Measurements from ENCODE around the gene NDUFB5.

The NDUFB5 gene

DNA sequence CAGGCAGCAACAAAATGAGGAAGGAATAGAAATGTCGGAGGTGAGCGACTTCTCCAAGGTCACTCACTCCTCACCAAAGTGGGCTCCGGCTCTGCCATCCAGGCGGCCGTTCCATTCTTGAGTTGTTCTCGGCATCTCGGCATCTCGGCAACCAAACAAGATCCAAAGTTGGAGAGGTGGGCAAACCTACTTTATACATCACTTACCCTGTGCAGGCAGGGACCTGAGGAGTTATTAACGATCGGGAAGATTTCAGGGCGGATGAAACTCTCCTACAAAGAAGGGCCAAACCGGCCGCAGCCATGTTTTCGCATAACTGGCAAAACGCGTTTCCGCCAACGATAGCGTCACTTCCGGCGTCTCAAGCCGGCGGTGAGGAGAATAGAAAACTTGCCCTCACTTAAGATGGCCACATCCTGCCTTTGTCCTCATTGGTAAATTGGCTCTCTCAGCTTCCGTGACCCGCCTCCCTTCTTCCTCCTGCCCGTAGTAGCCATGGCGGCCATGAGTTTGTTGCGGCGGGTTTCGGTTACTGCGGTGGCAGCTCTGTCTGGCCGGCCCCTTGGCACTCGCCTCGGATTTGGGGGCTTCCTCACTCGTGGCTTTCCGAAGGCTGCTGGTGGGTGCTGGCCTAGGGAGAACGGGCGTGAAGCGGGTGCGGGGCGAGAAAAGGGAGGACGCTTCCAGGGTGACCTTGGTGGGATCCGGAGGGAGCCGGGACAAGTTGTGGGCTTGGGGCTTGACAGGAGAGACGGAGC lies at the start of gene NDUFB5, which contains the start of gene MRPL47:
Gene NDUFB5, plus strand, starts transcription at position 474 of the 758 bp plus-strand sequence. Its CDS starts 22 bp downstream, at position 496.
Gene MRPL47, minus strand, starts transcription at position 318 of the 758 bp plus-strand sequence. Its CDS starts 14 bp downstream, at position 304.
- DNase-seq (ENCODE audit: low read depth): peak; percentile 84

DNA sequence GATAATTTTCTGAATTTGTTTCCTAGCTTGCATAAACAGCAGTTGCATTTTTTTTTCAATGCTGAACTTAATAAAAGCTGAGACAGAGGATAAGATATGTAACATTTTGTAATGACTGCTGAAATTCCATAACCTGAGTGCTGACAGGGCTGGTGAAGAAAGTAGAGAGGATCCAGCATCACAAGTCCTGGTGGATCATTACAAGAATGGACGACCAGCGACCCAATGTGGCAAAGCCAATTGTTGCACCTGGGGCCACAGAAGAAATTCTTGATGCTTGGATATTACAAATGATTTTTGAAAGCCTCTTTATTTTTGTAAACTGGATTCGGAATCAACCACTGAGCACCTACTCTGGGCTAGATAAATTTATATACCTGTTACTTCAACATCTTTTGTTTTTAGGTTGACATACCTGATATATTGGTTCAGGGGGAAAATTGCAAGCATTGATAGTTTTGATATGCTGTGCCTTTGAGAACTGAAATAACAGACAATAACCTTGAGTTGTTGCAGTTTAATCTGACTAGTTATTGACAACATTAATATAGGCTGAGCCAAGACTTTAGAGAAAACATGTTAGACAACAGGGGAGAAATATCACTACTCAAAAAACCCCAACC lies 45.7 kb upstream of the NDUFB5 start:
- no peak for DNase-seq (ENCODE audit: low read depth)

GRCh38 chr3:179560791-179561190 lies 43.8 kb upstream of the NDUFB5 start:
- no peak for DNase-seq (ENCODE audit: low read depth)

DNA sequence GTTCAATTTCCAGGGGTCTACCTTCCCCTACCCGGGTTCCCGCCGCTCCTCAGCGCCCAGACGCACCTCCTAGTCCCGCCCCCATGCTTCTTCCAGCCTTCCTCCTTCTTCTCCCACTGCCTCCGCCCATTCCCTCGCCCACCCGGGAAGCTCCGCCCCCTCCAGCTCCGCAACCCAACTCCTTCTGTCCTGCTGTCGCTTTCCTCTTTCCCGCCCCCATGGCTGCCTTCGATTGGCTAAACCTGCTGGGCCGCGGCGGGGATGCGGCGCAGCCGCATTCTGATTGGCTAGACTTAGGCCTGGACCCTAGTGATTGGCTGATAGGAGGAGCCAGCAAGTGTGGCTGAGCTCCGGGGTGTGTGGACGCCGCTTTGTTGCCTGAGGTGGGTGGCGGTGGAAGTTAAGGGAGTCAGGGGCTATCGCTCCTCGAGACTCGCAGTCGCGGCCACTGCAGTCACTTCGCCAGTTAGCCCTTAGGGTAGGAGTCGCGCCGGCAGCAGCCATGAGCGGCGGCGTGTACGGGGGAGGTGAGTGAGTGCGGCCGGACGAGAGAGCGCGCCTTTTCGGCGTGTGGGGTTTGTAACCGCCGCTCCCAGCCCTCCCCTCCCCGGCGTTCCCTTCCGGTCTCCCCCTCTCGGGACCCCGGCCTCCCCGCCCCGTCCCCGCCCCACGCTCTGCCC lies 41.9 kb upstream of the NDUFB5 start, which contains the start of gene ACTL6A:
Gene ACTL6A, plus strand, starts transcription at position 336 of the 680 bp plus-strand sequence. Its CDS starts 167 bp downstream, at position 503.
- DNase-seq (ENCODE audit: low read depth): peak; percentile 94

- DNase-seq (ENCODE audit: low read depth): peak; percentile 38
Observed at GRCh38 chr3:179563271-179563783, 41.3 kb upstream of the NDUFB5 start.

DNA sequence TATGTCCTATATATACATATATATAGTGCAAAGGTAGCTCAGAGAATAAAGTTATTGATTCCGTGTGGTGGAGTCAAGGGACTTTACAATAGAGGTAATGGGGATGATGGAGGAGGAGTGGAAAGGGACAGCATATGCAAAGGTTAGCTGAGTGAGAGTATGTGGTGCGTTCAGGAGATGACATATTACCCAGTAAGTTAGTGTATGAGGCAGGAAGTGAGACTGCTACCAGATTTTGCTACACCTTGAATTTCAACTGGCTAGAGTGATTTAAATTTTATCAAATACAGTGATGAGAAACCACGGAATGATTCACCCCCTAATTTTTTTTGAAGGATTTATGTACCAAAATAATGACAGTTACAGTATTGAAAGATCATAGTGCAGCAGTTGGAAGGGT lies 39.1 kb upstream of the NDUFB5 start:
- no peak for DNase-seq (ENCODE audit: low read depth)

- no peak for DNase-seq (ENCODE audit: low read depth)
Observed at GRCh38 chr3:179580992-179581391, 23.6 kb upstream of the NDUFB5 start.

DNA sequence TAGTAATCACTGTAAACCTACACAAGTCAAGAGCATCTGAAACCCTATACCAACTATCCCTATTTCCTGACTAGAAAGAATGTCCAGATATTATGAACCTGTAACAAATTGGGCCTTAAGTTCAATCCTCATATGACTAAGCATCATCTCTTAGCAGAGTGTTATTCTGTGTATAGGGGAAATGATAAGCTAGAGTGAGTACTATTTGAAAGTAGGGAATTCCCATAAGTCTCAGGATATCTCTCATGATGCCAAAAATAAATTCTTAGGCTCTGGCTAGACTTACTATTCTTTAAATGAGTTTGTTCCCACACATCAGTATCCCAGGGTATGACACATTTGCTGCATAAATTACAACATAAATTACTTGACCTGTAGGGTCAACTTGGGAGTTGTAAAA lies 15.5 kb upstream of the NDUFB5 start:
- no peak for DNase-seq (ENCODE audit: low read depth)

- DNase-seq (ENCODE audit: low read depth): no peak
Observed at GRCh38 chr3:179590669-179591068, 13.9 kb upstream of the NDUFB5 start.

GRCh38 chr3:179591313-179591712 lies 13.3 kb upstream of the NDUFB5 start:
- no peak for DNase-seq (ENCODE audit: low read depth)

DNA sequence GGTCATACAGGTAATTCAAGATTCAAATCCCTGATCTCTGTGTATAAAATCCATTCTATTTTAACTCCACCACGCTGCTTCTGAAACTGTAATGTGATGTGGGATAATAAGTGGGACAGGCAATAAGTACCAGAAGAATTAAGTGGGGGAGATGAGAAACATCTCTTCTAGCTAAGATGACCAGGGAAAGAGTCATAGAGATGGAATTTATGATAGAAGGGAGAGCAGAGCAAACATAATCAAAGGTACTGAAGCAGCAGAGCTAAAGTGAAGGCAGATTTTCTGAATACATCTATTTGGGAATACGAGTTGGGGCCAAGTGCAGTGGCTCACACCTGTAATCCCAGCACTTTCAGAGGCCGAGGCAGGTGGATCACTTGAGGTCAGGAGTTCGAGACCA lies 5.1 kb upstream of the NDUFB5 start:
- DNase-seq (ENCODE audit: low read depth): no peak

DNA sequence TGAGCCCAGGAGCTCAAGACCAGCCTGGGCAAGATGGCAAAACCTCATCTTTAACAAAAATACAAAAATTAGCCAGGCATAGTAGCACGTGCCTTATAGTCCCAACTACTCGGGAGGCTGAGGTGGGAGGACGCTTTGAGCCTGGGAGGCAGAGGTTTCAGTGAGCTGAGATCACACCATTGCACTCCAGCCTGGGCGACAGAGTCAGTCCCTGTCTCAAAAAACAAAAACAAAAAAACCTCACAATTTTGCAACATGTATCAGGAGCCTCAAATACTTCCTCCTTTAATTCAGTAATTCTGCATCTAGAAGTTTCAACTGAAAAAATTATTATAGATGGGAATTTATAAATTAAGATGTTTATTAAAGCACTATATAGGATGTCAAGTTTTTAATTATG lies 1.3 kb upstream of the NDUFB5 start:
- DNase-seq (ENCODE audit: low read depth): no peak

- no peak for DNase-seq (ENCODE audit: low read depth)
Observed at GRCh38 chr3:179603831-179604230, 763 bp upstream of the NDUFB5 start.

DNA sequence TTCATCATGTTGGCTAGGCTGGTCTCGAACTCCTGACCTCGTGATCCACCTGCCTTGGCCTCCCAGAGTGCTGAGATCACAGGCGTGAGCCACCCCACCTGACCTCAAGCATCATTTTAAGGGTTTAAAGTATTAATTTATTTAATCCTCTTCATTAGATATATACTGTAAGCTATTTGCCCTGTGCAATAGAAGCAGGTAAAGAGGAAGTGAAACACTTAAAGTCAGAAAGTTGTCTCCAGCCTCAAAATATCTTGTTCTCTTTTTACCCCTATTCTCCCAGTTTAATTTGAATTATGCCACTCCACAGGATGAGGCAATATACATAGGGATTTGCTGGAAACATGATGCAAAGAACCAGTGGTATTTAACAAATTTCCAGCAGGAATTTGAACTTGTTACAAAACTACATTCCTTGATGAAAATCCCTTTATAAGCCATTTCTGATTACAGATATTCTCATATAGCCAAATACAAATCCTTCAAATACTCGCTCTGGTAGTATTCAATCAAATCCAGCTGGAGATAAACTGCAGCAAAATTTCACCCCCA lies 2.0 kb downstream of the NDUFB5 start:
- DNase-seq (ENCODE audit: low read depth): no peak

- DNase-seq (ENCODE audit: low read depth): no peak
Observed at GRCh38 chr3:179608931-179609720, 4.5 kb downstream of the NDUFB5 start.

DNA sequence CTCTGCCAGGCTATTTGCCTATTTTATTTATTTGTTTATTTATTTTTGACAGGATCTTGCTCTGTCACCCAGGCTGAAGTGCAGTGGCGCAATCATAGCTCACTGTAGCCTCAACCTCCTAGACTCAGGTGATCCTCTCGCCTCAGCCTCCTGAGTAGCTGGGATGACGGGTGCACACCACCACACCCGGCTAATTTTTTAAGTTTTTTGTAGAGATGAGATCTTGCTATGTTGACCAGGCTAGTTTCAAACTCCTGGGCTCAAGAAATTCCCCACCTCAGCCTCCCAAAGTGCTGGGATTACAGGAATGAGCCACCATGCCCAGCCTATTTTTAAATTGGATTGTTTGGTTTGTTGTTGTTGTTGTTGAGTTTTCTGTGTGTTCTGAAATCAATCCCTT lies 5.5 kb downstream of the NDUFB5 start:
- DNase-seq (ENCODE audit: low read depth): no peak

DNA sequence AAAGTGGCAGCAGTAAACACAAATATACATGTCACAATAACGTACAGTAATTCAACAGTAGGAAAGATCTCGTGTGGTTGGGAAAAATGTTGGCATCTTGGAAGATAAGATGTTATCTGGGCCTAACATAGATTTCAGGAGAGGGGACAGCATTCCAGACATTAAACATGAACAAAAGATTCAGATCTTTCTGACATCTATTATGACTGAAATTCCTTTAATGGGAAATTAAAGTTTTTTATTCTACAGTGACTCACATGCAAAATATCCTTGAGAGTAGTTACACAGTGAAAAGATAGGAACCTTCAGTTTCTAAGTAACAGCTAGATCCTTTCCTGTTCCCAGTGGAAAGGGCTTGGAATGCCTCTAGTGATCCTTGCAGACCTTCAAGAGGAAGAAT lies 9.2 kb downstream of the NDUFB5 start:
- DNase-seq (ENCODE audit: low read depth): no peak

- no peak for DNase-seq (ENCODE audit: low read depth)
Observed at GRCh38 chr3:179615458-179616173, 11.0 kb downstream of the NDUFB5 start.

- no peak for DNase-seq (ENCODE audit: low read depth)
Observed at GRCh38 chr3:179622023-179622422, 17.4 kb downstream of the NDUFB5 start.

DNA sequence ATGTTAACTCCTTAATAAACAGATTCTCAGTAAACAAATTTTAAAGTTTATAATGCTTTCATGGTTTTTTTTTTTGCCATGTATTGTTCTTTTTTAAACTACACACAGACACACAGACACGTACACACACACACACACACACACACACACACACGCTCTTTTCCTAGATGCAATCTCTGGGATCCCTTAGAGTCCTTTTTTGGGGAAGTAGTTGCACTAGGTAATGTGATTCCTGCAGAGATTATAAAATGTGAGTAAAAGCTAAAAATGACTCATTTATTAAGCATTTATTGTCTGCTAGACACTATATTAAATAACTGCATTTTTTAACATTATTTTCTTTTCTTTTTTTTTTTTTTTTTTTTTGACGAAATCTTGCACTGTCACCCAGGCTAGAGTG lies 19.9 kb downstream of the NDUFB5 start:
- DNase-seq (ENCODE audit: low read depth): no peak
